GM12878 (cell line): Measurements from ENCODE around the gene NPB. TPM values are rescaled to one million over a fixed set of nuclear protein-coding genes. Genes with fewer than 3 reads are reported as not detected.
"Not testable (repeated sequence)": the region's sequence is repeated elsewhere in the genome, so short reads cannot be mapped to it uniquely, and the experiment has no call there.

Source experiments
- ATAC-seq: fragments of 200-7000 bp; cut with Tn5 transposase; 3 replicates; pipeline ENCODE4 v1.9.1; 2020; ENCODE audit warnings: mild to moderate bottlenecking, moderate library complexity
- BruUV-seq: library from RNA; stranded (reverse); fragments of 400-500 nt; replicated peaks from 2 replicates; lab custom pipeline; 2021; lab: Mats Ljungman, UMichigan
- CTCF ChIA-PET: fragments of 300-600 bp; sonication (Branson Sonifier 250); formaldehyde crosslinking; extraction: SDS; loops from one replicate; lab custom pipeline; 2021; ENCODE audit warnings: inconsistent platforms; lab: Yijun Ruan, JAX
- POLR2A ChIA-PET: fragments of 350-600 bp; formaldehyde crosslinking; extraction: SDS; loops from one replicate; lab custom pipeline; 2021; ENCODE audit warnings: inconsistent platforms; lab: Charles Lee
- RAD21 ChIA-PET: fragments of 300-600 bp; sonication (Branson Sonifier 250); formaldehyde crosslinking; loops from one replicate; lab custom pipeline; 2023; ENCODE audit warnings: antibody characterized with exemption; ENCODE audit not compliant: unreplicated experiment; lab: Charles Lee
- SMC1A ChIA-PET: fragments of 300-600 bp; sonication (Branson Sonifier 250); formaldehyde crosslinking; loops from one replicate; lab custom pipeline; 2023; ENCODE audit not compliant: unreplicated experiment, uncharacterized antibody; lab: Charles Lee
- DNase-seq: peaks from one replicate; pipeline ENCODE4 v3.0.0-alpha.2; 2011; ENCODE audit warnings: low read depth, low spot score
- FAIRE-seq: peaks from 3 replicates; lab custom pipeline; 2011; peaks lifted over from hg19 to GRCh38; lab: Jason Lieb, UNC
- H2AFZ ChIP-seq: 2 replicates; pipeline ENCODE4 v1.6.0; 2011; ENCODE audit warnings: low read depth, low read length, control low read depth; ENCODE audit not compliant: control insufficient read depth
- H3K27ac ChIP-seq: 2 replicates; pipeline ENCODE4 v1.5.1; 2011; ENCODE audit warnings: control low read depth; ENCODE audit not compliant: control insufficient read depth, insufficient read depth
- H3K27me3 ChIP-seq, 2 experiments: replicated peaks in 1 of 2; 2 replicates each; pipeline versions ENCODE4 v1.6.0 to v1.6.1; 2011; ENCODE audit warnings: low read length in 1 of 2; ENCODE audit not compliant: control insufficient read depth in 2 of 2, insufficient read depth in 2 of 2
- H3K36me3 ChIP-seq, 2 experiments: 2 replicates each; pipeline ENCODE4 v1.5.1; 2011; ENCODE audit warnings: low read length in 1 of 2; ENCODE audit not compliant: control insufficient read depth in 2 of 2, insufficient read depth in 2 of 2
- H3K4me1 ChIP-seq: 2 replicates; pipeline ENCODE4 v1.6.1; 2011; ENCODE audit warnings: mild to moderate bottlenecking, low read length, moderate library complexity, mixed read lengths; ENCODE audit not compliant: control insufficient read depth, insufficient read depth
- H3K4me2 ChIP-seq: 2 replicates; pipeline ENCODE4 v1.6.0; 2011; ENCODE audit warnings: control low read depth; ENCODE audit not compliant: control insufficient read depth, insufficient read depth
- H3K4me3 ChIP-seq: fragments of 200-600 bp; sonication (generic); 2 replicates; pipeline ENCODE4 v1.5.1; 2016
- H3K79me2 ChIP-seq: 2 replicates; pipeline ENCODE4 v1.6.0; 2011; ENCODE audit warnings: low read length; ENCODE audit not compliant: control insufficient read depth, insufficient read depth
- H3K9ac ChIP-seq: 2 replicates; pipeline ENCODE4 v1.8.0; 2011; ENCODE audit warnings: low read length, control low read depth, mixed read lengths; ENCODE audit not compliant: control insufficient read depth, insufficient read depth
- H3K9me3 ChIP-seq: replicated peaks from 3 replicates; pipeline ENCODE4 v1.5.1; 2011; ENCODE audit warnings: mild to moderate bottlenecking, low read length; ENCODE audit not compliant: control insufficient read depth, insufficient read depth
- H4K20me1 ChIP-seq: 2 replicates; pipeline ENCODE4 v1.6.0; 2011; ENCODE audit not compliant: control insufficient read depth, insufficient read depth
- CBX5 ChIP-seq: sonication (generic); IDR thresholded peaks from 2 replicates; pipeline ENCODE4 v1.6.1; 2016; ENCODE audit warnings: low read depth, moderate library complexity, mild to moderate bottlenecking, inconsistent platforms
- EGR1 ChIP-seq, 2 experiments: IDR thresholded peaks; 1 replicate in 1 of 2; 2 replicates in 1 of 2; pipeline ENCODE4 v1.6.1; 2011 to 2012; ENCODE audit warnings: low read depth in 2 of 2, low read length in 2 of 2, borderline replicate concordance in 1 of 2, mild to moderate bottlenecking in 1 of 2, moderate library complexity in 1 of 2
- HDAC6 ChIP-seq: fragments of 200-600 bp; sonication (generic); IDR thresholded peaks from one replicate; pipeline ENCODE4 v1.8.0; 2017; ENCODE audit warnings: antibody characterized with exemption; ENCODE audit not compliant: unreplicated experiment
- WGBS: methylation state at CpG from one replicate; pipeline ENCODE4 v1.1.6; 2016; ENCODE audit warnings: low lambda C conversion rate; ENCODE audit not compliant: insufficient replicate concordance, insufficient coverage; ENCODE audit errors: missing lambda C conversion rate; 5-methylcytosine and 5-hydroxymethylcytosine counted together
- in situ Hi-C: fragments of 300-500 bp; cut with MboI; formaldehyde crosslinking; loops from 9 replicates; pipeline ENCODE4 v1.14.3; 2018; ENCODE audit warnings: mixed read lengths
- intact Hi-C: fragments of 100-400 bp; cut with micrococcal nuclease; formaldehyde crosslinking; loops from one replicate; pipeline ENCODE4 v1.14.2; 2022; ENCODE audit not compliant: unreplicated experiment
- polyA plus RNA-seq, 11 experiments: library from polyadenylated mRNA; depleted of rRNA in 4 of 11; unstranded in 6 of 11; stranded (reverse) in 5 of 11; fragments of >200 nt; fragmentation: Nextera tagmentation in 4 of 11; fragmentation: Illumina TruSeq in 1 of 11; extraction: Ambion mirVana in 4 of 11; extraction: Trizol in 1 of 11; gene quantifications; 1 replicate in 1 of 11; 2 replicates in 10 of 11; pipeline versions ENCODE4 v1.2.1 to v1.2.3, GENCODE V29; 2011 to 2016; ENCODE audit warnings: inconsistent platforms in 2 of 11, missing spikeins in 2 of 11, low read depth in 1 of 11
- total RNA-seq, 4 experiments: library from RNA; depleted of rRNA in 3 of 4; stranded (reverse); fragments of >200 nt in 3 of 4; fragmentation: Illumina TruSeq in 1 of 4; extraction: Trizol in 1 of 4; gene quantifications; 2 replicates each; pipeline versions ENCODE4 v1.2.1 to v1.2.3, GENCODE V29; 2013 to 2021
- TF ChIP-seq, protein P1 (sequence below): fragments of 450-650 bp; IDR thresholded peaks from 2 replicates; pipeline ENCODE4 v1.6.1; 2017; ENCODE audit warnings: mild to moderate bottlenecking, low read depth, inconsistent platforms; ENCODE audit not compliant: poor library complexity, severe bottlenecking

The NPB gene
- total and polyA plus RNA-seq, 10 of the 15 experiments (the other 5 are each of a cell fraction or from before 2014, with no cell fraction given) = 0.03 to 0.40 (median 0.15) TPM; not detected in 2

- TF ChIP-seq, protein P1, sequence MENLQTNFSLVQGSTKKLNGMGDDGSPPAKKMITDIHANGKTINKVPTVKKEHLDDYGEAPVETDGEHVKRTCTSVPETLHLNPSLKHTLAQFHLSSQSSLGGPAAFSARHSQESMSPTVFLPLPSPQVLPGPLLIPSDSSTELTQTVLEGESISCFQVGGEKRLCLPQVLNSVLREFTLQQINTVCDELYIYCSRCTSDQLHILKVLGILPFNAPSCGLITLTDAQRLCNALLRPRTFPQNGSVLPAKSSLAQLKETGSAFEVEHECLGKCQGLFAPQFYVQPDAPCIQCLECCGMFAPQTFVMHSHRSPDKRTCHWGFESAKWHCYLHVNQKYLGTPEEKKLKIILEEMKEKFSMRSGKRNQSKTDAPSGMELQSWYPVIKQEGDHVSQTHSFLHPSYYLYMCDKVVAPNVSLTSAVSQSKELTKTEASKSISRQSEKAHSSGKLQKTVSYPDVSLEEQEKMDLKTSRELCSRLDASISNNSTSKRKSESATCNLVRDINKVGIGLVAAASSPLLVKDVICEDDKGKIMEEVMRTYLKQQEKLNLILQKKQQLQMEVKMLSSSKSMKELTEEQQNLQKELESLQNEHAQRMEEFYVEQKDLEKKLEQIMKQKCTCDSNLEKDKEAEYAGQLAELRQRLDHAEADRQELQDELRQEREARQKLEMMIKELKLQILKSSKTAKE = no peak
- TF ChIP-seq EGR1 (IDR thresholded peaks at IDR 0.05; ENCODE audit: borderline replicate concordance in 1 of 2, low read depth in 2 of 2, low read length in 2 of 2) (peak in 1 of 2 experiments; percentile 70; a peak in 1 of 3 replicates), HDAC6 (no peak), CBX5 (no peak)
Measured at GRCh38 chr17:81917565-81918332, 15.7 kb downstream of the NPB start, which contains the start of gene SIRT7 (continued).

DNA sequence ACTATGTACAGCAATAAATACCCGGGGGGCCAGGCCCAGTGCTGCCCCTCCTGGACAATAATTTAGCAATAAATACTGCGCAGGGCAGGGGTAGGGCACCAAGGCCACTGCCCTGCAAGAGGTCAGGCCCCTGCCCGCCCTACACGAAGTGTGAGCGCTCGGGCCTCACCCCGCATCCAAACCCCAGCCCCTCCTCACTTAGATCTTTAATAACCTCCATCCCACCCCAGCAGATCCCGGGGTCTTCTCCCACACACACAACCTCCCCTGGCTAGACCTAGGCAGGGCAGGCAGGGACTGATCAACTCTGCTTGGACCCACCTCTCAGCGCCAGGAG lies 16.3 kb downstream of the NPB start:
- H3K27ac ChIP-seq, H4K20me1 ChIP-seq, CTCF ChIA-PET, H3K9me3 ChIP-seq, DNase-seq, H3K27me3 ChIP-seq, H2AFZ ChIP-seq, H3K4me2 ChIP-seq, RAD21 ChIA-PET, in situ Hi-C loops, FAIRE-seq, intact Hi-C loops, BruUV-seq, H3K4me3 ChIP-seq, SMC1A ChIA-PET, POLR2A ChIA-PET, H3K4me1 ChIP-seq: not testable (repeated sequence)
- 0 out of 2 replicates have a peak overlapping the region, but pooled peaks have one; percentile 35 for H3K9ac ChIP-seq
- H3K79me2 ChIP-seq = peaks cover 27% of the 10 kb centered on the region
- ATAC-seq = peak; percentile 56
- WGBS = 43% methylated on average over 9 of the region's 9 CpGs
- H3K36me3 ChIP-seq = peaks cover 11 to 30% of the 10 kb centered on the region in 2 experiments
